SK-N-SH (cell line): ENCODE data around the gene CNTNAP2.
A peak's percentile ranks its signal among the peaks of the same experiment; 100 is the strongest.

Source experiments
- CTCF ChIP-seq: fragments of 200-600 bp; sonication (generic); IDR thresholded peaks from 2 replicates; pipeline ENCODE4 v1.6.1; 2017; ENCODE audit warnings: antibody characterized with exemption, mild to moderate bottlenecking, moderate library complexity
- GABPA ChIP-seq: IDR thresholded peaks from 2 replicates; pipeline ENCODE4 v1.4.0; 2012; ENCODE audit warnings: low read depth, mild to moderate bottlenecking
- MEF2A ChIP-seq: IDR thresholded peaks from 2 replicates; pipeline ENCODE4 v1.4.0; 2012; ENCODE audit warnings: low read depth, borderline replicate concordance
- NFIC ChIP-seq: IDR thresholded peaks from 2 replicates; pipeline ENCODE4 v1.4.0; 2012; ENCODE audit warnings: borderline replicate concordance
- NRF1 ChIP-seq: IDR thresholded peaks from 2 replicates; pipeline ENCODE4 v1.6.1; 2012; ENCODE audit warnings: low read depth, mild to moderate bottlenecking, low read length
- PBX3 ChIP-seq: IDR thresholded peaks from 2 replicates; pipeline ENCODE4; 2012
- RFX5 ChIP-seq: IDR thresholded peaks from 2 replicates; pipeline ENCODE4 v1.6.1; 2012; ENCODE audit warnings: mild to moderate bottlenecking, improper control_type of control experiment, low read length
- SIN3A ChIP-seq: IDR thresholded peaks from 2 replicates; pipeline ENCODE4 v1.6.1; 2012; ENCODE audit warnings: low read depth, mild to moderate bottlenecking, low read length, moderate library complexity, borderline replicate concordance
- TEAD4 ChIP-seq: IDR thresholded peaks from 2 replicates; pipeline ENCODE4 v1.4.0; 2012; ENCODE audit warnings: mild to moderate bottlenecking, borderline replicate concordance; ENCODE audit not compliant: insufficient read depth

- no peak for TF ChIP-seq CTCF
- TF ChIP-seq MEF2A, result no peak
- TF ChIP-seq SIN3A, result no peak
- TF ChIP-seq GABPA, result no peak
- peak; percentile 40; the same call in 1 of the 2 replicates for TF ChIP-seq NFIC
- no peak for TF ChIP-seq TEAD4
- TF ChIP-seq NRF1, result no peak
- peak; percentile 22; the same call in 1 of the 2 replicates for TF ChIP-seq PBX3
- no peak for TF ChIP-seq RFX5
These were observed 897.2 kb downstream of the CNTNAP2 start for GRCh38 chr7:147013825-147014224.
